GM18498 (cell line): ENCODE results near the gene ERBB2.
"Not testable (repeated sequence)": the region's sequence is repeated elsewhere in the genome, so short reads cannot be mapped to it uniquely, and the experiment has no call there.

Source experiments
- ATAC-seq: cut with Tn5 transposase; IDR thresholded peaks from one replicate; pipeline ENCODE4 v1.9.1; 2021; ENCODE audit warnings: mild to moderate bottlenecking, moderate library complexity; ENCODE audit not compliant: unreplicated experiment

Gene ERBB2

DNA sequence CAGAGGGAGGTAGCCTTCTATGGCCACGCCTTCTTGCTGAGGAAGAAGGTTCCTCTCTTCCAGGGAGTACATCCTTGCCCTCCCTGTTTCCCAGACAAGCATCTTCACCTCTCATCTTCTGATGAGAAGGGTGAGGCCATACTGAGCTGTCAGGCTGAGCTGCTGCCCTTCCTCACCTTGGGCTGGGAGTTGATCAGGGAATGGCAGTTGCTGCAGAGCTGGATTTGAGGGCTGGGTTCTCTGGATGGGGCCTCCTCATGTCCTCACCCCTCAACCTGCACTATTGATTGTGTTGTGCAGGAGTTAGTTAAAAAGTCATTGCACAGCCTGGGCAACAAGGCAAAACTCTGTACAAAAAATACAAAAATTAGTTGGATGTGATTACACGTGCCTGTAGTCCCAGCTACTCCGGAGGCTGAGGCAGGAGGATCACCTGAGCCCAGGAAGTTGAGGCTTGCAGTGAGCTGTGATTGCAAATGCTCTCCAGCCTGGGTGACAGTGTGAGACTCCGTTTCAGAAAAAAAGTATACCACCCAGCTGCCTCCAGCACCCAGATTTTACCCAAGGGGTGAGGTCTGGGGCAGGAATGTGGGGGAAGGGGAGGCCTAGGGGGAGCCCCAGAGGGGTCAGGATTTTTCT is 2.0 kb downstream of the ERBB2 start:
- ATAC-seq, result no peak

DNA sequence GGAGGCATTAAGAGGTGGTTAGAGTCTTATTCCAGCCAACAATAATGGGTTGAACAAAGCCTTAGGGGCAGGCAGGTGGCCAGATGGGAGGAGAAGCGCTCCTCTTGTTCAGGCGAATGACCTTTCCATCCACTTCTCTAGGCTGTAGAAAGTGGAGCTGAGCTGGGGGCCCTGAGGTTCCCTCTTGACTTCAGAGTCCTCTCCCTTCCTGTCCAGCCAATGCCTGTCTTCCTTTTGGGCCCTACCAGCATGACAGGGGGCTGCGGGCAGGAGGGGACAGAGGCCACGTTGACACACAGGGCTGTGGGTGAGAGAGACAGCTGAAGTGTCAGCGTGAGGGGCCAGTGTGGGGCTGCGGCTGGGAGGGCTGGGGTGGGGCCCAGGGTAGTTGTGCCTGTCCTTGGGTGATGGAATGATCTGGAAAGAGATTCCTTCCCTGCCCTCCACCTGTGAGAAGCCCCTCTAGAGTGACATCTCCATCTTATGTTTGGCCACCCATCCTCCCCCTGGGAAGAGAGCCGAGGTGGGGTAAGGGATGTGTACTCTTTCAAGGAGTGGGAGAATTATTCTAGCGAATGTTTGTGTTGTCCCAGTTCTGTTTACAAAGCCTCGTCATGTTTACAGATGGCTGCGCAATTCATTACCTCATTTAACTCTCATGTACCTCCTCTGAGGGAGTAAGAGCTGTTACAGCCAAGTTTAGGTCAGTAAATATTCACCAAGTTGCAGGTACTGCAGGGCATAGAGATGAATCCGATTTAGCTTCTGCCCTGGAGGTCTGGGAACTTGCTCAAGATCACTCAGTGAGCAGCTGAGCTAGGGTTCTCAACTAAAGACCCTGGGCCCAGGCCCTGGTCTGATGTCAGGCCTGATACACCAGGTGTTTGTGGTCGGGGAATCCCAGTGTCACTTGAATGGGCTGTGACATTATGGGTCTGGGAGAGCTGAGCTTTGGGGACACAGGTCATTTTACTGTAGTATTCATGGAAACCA is 3.3 kb downstream of the ERBB2 start:
- no peak for ATAC-seq

DNA sequence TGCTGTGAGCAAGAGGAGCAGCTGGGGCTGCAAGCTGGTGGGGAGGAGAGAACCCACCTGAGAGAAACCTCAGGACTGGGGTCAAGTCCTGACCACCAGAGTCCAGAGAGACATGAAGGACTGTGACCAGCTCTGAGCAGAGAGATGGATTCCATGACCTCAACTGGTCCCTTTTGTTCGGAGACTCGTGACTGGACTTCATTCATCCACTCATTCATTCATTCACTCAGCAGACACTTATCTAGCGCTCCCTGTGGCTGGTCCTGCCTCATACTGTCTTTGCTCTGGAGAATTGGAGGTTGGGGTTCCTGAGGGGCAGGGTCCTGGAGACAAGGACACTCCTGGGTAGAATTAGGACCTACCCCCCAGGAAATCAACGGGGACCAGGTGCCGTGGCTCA is 4.0 kb downstream of the ERBB2 start:
- no peak for ATAC-seq

DNA sequence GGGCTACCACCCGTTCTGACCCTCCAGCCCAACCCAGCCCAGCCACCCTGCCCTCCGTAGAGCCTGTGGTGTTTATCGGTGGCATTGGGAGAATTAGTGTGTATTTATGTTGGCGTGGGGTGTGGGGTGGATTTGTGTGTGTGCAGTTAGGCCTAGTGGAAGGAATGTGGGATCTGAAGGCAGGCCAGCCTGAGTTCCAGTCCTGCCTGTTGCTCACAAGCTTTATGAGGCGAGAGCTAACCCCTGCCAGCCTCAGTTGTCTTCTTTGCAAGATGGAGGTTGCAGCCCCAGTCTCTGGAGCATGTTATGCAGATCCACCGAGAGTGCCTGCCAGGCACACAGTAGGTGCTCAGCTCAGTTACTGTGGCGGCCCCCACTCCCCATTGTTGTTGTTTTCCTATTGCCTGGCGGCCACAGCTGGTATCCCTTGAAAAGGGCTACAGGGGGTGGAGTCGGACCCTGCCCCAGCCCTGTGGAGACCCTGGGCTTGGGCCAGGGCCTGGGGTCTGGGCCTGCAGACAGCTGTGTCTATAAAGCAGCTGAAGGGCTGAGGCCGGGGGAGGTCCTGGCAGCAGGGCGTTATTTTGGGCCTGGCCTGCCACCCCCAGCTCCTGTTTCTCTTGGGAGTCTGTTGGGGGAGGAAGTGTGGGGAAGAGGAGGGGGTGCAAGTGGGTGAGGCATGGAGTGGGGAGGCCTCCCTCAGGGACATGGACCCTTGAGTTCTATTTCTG is 5.1 kb downstream of the ERBB2 start:
- ATAC-seq, result no peak

DNA sequence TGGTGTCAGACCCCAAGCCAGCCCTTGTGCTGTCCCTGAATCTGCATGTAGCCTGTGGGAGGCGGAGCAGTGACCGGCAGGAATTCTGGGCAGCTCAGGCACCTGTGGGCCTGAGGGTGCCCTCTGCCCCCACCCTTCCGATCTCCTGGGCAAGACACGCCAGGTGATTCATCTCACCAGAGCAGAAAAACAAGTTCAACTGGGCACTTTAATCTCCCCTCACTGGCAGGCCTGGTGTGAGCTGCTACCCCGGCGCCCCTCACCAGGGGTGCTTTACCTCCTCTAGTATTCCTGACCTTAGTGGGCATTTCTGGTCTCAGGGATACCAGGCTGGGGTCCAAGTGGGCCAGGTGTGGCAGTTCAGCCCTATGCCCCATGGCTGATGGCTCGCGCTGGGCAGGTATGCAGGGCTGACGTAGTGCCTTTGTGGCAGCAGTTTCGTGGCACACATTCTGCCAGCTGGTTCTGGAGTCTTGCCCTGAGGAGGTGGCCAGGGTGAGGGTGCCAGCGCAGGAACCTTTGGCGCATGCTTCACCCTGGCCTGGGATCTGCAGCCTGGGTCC is 6.0 kb downstream of the ERBB2 start:
- no peak for ATAC-seq

DNA sequence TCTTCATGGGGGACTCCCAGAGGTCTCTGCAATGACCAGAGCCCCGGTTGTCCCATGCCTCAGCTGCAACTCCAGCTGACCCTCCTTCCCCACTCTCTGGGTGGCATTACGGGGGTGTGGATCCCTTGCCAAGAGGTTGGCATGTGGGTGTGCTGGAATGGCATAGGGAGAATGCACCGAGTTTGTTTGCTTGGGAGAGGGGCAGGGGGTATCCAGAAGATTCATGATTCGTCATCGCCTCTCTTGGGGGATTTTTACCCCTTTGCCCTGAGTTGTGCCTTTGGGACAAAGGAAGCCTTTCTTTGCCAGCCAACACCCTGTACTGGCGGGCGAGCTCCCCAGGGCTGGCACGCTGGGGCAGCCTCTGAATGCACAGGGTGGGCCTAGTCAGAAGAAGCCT is 6.5 kb downstream of the ERBB2 start:
- no peak for ATAC-seq

DNA sequence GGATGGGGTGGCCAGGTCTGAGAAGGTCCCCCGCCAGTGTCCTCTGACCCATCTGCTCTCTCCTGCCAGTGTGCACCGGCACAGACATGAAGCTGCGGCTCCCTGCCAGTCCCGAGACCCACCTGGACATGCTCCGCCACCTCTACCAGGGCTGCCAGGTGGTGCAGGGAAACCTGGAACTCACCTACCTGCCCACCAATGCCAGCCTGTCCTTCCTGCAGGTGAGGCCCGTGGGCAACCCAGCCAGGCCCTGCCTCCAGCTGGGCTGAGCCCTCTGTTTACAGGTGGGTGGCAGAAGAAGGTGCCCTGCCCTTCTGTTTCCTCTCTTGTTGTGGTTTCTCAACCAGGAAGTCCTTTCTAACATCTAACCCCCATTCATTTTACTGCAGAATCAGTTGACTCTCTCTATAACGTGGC is 7.1 kb downstream of the ERBB2 start:
- ATAC-seq, result no peak

DNA sequence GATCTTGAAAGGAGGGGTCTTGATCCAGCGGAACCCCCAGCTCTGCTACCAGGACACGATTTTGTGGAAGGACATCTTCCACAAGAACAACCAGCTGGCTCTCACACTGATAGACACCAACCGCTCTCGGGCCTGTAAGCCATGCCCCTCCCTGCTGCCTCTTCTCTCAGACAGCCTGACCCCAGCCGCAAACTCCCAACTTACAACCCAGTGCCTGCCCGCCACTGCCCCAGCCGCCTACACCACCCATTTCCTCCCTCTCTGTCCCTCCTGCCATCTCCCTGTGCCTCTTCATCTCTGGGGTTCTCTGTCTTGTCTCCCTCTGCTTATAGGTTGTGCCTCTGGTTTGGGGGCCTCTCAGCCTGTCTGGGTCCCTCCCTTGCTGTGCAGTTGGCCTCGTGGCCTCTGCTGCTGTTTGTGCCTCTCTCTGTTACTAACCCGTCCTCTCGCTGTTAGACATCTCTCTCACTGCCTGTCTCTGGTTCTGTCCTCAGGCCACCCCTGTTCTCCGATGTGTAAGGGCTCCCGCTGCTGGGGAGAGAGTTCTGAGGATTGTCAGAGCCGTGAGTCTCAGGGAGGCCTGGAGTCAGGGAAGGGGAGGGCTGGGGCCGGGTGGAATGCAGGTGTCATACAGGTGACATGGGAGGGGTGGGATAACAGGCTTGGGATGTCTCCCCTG is 9.6 kb downstream of the ERBB2 start:
- no peak for ATAC-seq

DNA sequence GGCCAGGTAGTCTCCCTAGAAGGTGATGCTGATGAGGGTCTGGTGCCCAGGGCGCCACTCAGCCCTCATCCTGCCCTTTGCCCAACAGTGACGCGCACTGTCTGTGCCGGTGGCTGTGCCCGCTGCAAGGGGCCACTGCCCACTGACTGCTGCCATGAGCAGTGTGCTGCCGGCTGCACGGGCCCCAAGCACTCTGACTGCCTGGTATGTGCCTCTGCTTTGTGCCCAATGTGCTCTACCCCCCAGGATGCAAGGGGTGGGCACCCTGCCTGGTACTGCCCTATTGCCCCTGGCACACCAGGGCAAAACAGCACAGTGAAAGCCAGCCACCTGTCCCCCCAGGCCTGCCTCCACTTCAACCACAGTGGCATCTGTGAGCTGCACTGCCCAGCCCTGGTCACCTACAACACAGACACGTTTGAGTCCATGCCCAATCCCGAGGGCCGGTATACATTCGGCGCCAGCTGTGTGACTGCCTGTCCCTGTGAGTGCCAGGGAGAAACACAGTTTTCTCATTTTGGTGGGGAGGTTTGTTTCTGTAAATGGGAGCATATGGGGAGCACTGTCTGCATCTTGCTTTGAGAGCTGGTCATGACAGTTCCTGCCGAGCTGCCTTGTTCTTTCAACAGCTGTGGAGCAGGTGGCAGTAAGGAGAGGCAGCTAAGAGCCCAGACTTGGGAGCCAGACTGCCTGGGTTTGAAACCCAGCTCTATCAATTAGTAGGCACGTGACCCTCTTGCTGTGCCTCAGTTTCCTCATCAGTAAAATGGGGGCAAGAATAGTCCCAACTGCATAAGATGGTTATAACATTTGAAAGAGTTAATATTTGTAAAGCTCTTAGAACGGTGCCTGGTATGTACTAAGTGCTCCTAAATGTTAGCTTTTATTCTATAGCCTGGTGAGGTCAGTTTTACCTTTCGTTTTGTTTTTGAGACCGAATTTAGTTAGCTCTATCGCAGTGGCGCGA is 10.4 kb downstream of the ERBB2 start:
- no peak for ATAC-seq

DNA sequence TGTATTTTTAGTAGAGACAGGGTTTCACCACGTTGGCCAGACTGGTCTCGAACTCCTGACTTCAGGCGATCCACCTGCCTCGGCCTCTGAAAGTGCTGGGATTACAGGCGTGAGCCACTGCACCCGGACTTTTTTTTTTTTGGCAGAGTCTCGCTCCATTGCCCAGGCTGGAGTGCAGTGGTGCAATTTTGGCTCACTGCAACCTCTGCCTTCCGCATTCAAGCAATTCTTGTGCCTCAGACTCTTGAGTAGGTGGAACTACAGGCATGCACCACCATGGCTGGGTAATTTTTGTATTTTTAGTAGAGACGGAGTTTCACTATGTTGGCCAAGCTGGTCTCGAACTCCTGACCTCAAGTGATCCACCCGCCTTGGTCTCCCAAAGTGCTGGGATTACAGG is 11.2 kb downstream of the ERBB2 start:
- not testable (repeated sequence) for ATAC-seq

DNA sequence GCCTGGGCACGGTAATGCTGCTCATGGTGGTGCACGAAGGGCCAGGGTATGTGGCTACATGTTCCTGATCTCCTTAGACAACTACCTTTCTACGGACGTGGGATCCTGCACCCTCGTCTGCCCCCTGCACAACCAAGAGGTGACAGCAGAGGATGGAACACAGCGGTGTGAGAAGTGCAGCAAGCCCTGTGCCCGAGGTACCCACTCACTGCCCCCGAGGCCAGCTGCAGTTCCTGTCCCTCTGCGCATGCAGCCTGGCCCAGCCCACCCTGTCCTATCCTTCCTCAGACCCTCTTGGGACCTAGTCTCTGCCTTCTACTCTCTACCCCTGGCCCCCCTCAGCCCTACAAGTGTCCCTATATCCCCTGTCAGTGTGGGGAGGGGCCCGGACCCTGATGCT is 12.0 kb downstream of the ERBB2 start:
- ATAC-seq, result no peak

DNA sequence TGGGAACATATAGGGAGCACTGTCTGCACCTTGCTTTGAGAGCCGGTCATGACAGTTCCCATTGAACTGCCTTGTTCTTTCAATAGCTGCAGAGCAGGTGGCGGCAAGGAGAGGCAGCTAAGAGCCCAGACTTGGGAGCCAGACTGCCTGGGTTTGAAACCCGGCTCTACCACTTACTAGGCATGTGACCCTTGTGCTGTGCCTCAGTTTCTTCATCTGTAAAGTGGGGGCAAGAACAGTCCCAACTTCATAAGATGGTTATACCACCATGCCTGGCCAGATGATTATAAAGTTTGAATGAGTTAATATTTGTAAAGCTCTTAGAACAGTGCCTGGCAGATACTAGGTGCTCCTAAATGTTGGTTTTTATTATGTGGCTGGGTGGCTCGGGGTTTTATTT is 14.4 kb downstream of the ERBB2 start:
- ATAC-seq, result no peak

DNA sequence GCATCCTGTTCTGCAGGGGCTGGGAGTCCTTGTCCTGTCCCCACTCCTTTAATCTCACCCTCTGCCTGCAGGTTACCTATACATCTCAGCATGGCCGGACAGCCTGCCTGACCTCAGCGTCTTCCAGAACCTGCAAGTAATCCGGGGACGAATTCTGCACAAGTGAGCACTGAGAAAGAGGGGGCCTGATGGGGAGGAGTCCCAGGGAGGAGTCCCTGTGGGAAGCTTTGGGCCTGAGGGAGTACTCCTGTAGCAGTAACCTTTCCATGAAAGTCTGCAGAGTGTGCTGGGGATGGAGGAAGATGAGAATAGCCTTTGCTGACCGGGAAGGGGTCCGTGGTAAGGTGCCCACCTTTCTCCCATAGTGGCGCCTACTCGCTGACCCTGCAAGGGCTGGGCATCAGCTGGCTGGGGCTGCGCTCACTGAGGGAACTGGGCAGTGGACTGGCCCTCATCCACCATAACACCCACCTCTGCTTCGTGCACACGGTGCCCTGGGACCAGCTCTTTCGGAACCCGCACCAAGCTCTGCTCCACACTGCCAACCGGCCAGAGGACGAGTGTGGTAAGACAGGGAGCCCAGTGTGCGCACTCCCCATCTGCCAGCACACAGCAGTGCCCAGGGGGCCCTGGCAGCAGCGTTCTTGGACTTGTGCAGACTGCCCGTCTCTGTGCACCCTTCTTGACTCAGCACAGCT is 15.7 kb downstream of the ERBB2 start:
- ATAC-seq, result no peak

DNA sequence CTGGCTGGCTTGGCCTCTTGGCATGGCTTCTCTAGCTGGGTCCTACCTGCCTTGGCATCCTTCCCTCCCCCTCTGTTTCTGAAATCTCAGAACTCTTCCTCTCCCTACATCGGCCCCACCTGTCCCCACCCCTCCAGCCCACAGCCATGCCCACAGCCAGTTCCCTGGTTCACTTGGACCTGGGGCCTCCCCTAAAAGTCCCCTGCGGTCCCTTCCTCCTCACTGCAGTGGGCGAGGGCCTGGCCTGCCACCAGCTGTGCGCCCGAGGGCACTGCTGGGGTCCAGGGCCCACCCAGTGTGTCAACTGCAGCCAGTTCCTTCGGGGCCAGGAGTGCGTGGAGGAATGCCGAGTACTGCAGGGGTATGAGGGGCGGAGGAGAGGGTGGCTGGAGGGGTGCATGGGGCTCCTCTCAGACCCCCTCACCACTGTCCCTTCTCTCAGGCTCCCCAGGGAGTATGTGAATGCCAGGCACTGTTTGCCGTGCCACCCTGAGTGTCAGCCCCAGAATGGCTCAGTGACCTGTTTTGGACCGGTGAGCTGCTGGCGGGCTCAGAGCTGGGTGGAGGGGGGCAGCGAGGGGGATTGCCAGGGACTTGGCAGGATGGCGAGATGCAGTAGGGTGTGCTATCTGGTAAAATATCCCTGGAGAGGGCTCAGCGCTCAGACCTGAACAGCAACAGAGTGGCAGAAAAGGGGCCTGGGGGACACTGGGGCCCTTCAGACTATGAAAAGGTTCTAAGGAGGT is 16.4 kb downstream of the ERBB2 start:
- ATAC-seq, result no peak

DNA sequence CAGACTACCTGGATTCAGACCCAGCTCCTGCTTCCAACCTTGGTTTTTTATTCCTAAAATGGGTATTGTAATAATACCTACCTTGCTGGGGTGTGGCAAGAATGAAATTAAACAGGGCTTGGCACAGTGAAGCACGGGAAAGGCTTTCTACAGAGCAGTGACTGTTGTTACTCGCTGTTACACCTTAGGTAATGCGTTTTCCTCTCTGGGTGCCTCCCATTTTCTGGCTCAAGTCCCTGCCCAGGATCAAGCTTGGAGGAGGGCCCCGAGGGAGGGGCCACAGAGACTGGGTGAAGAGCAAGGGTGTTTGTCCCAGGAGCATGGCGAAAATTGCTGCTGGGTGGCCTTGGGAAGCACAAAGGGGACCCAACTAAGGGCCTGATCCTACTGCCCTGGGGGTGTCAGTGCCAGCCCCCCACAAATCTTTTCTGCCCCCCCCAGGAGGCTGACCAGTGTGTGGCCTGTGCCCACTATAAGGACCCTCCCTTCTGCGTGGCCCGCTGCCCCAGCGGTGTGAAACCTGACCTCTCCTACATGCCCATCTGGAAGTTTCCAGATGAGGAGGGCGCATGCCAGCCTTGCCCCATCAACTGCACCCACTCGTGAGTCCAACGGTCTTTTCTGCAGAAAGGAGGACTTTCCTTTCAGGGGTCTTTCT is 17.1 kb downstream of the ERBB2 start:
- no peak for ATAC-seq

DNA sequence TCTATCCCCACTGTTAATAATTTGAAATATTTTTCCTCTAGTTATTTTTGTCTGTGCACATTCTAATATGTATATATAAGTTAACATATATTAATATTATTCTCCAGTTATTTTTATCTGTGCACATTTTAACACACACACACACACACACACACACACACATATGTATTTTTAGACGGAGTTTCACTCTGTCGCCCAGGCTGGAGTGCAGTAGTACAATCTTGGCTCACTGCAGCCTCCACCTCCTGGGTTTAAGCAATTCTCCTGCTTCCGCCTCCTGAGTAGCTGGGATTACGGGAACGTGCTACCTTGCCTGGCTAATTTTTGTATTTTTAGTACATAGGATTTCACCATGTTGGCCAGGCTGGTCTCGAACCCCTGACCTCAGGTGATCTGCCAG is 17.8 kb downstream of the ERBB2 start:
- no peak for ATAC-seq

DNA sequence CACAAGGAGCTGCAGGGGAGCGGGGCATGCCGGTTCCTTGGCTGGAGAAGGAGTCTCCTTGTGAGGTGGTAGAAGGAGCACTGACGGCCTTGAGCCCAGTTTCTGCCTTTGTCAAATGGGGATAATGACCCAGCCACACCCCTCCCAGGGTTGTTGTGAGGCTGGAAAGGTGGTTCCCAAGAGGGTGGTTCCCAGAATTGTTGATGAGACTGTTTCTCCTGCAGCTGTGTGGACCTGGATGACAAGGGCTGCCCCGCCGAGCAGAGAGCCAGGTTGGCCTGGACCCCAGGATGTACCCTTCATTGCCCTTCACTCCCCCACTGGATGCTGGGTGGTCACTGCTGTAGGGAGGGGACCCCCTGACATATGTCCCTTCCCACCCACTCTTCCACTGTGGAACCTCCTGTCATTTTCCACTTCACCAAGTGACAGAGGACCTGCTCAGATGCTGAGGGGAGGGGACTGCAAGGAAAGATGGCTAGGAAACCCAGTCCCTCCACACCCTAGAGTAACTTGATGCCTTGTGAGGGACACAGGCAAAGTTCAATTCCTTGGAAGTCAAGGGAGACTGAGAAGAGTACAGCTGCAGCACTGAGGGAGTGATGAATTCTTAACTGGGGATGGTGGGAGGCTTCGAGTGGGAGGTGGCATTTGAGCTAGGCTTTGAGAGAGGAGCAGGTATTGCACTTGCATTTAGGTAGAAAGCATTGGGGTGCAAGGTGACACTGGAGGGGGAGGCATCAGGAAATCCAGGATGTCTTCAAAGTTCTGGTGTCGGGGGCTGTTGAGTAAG is 19.9 kb downstream of the ERBB2 start:
- no peak for ATAC-seq
